Dedifferentiated amniotic fluid mesenchymal stem cell (primary cell): ENCODE measurements around the gene PVRIG.
"Not testable (repeated sequence)": the region's sequence is repeated elsewhere in the genome, so short reads cannot be mapped to it uniquely, and the experiment has no call there.

ENCODE experiments used
- DNase-seq: peaks from one replicate; pipeline ENCODE4 v3.0.0-alpha.2; 2016; ENCODE audit errors: extremely low spot score

PVRIG gene

GRCh38 chr7:100195222-100195621, 24.5 kb upstream of the PVRIG start:
- DNase-seq: no peak

- not testable (repeated sequence) for DNase-seq
These were observed 23.8 kb upstream of the PVRIG start for GRCh38 chr7:100195901-100196322.

- no peak for DNase-seq
These were observed 21.5 kb upstream of the PVRIG start for GRCh38 chr7:100198266-100198665.

- DNase-seq: no peak
These were observed 19.1 kb upstream of the PVRIG start for GRCh38 chr7:100200693-100201092.

GRCh38 chr7:100204454-100204853, 15.3 kb upstream of the PVRIG start:
- no peak for DNase-seq

- no peak for DNase-seq
These were observed 10.8 kb upstream of the PVRIG start for GRCh38 chr7:100208911-100209408.

GRCh38 chr7:100209493-100209892, 10.3 kb upstream of the PVRIG start:
- no peak for DNase-seq

- no peak for DNase-seq
These were observed 8.9 kb upstream of the PVRIG start for GRCh38 chr7:100210805-100211204.

GRCh38 chr7:100211342-100211780, 8.4 kb upstream of the PVRIG start:
- no peak for DNase-seq

GRCh38 chr7:100212631-100213286, 7.0 kb upstream of the PVRIG start:
- DNase-seq: no peak

GRCh38 chr7:100213672-100214071, 6.1 kb upstream of the PVRIG start:
- DNase-seq: no peak

GRCh38 chr7:100214356-100214755, 5.4 kb upstream of the PVRIG start:
- DNase-seq: not testable (repeated sequence)

- no peak for DNase-seq
These were observed 3.9 kb upstream of the PVRIG start for GRCh38 chr7:100215895-100216294.

GRCh38 chr7:100217934-100218333, 1.8 kb upstream of the PVRIG start:
- DNase-seq: not testable (repeated sequence)

- DNase-seq: no peak
These were observed 445 bp upstream of the PVRIG start for GRCh38 chr7:100219271-100219737.

GRCh38 chr7:100220586-100221230, 959 bp downstream of the PVRIG start:
- DNase-seq: no peak

GRCh38 chr7:100221231-100221718, 1.5 kb downstream of the PVRIG start:
- no peak for DNase-seq

- no peak for DNase-seq
These were observed 2.2 kb downstream of the PVRIG start for GRCh38 chr7:100221767-100222444.

- no peak for DNase-seq
These were observed 2.8 kb downstream of the PVRIG start for GRCh38 chr7:100222445-100223132.

- not testable (repeated sequence) for DNase-seq
These were observed 3.7 kb downstream of the PVRIG start for GRCh38 chr7:100223376-100223927.

GRCh38 chr7:100224891-100225290, 5.1 kb downstream of the PVRIG start:
- DNase-seq: not testable (repeated sequence)
